Testis (tissue), 2 donors: ENCODE data around the gene DCLRE1A.

ENCODE experiments used
- CTCF ChIP-seq, 3 experiments: fragments of 450-650 bp in 2 of 3; fragments of 200-600 bp in 1 of 3; sonication (generic) in 1 of 3; IDR thresholded peaks; one replicate each; pipeline ENCODE4 v1.5.1; 2016 to 2019; ENCODE audit warnings: antibody characterized with exemption in 3 of 3, mild to moderate bottlenecking in 2 of 3, moderate library complexity in 1 of 3
- POLR2A ChIP-seq: fragments of 450-650 bp; IDR thresholded peaks from one replicate; pipeline ENCODE4 v1.6.1; 2017; ENCODE audit warnings: antibody characterized with exemption, mild to moderate bottlenecking, moderate library complexity

- TF ChIP-seq CTCF (IDR thresholded peaks at IDR 0.05) = no peak
- TF ChIP-seq POLR2A = no peak
These were observed 25.8 kb upstream of the DCLRE1A start for GRCh38 chr10:113879691-113880090.
